ENCODE results near the gene NRXN2.

DNA sequence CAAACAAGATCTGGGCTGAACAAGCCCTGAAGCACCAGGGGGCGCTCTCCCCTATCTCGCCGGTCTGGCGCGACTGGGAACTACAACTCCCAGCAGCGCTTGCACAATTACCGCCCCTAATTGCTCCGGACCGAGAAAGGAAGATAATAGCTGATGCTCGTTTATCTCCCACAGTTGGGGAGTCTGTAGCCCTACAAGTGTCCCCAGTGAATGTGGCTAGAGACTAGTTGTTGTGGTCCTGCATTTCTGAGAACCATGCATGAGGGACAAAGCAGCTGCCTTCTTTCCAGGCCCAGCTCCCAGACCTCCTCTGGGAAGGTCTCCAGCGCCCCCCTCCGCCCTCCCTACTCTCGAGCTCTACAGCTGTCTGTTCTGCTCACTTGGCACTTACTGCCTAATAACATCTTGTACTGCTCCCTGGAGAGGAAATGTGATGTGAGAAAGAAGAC is 34.4 kb downstream of the NRXN2 start:
- 0 out of 2 replicates have a peak, but pooled peaks have one; percentile 31 for TF ChIP-seq TAF1 (IDR thresholded peaks at IDR 0.05; ENCODE audit: borderline replicate concordance, insufficient read depth, low read length)
- no peak for TF ChIP-seq POLR2AphosphoS5 (IDR thresholded peaks at IDR 0.05; ENCODE audit: low read depth, low read length)
